Muscle layer of colon (tissue), 2 donors: Measurements from ENCODE around the gene RORB.

Source experiments
- H3K27ac ChIP-seq: one replicate; pipeline ENCODE4 v1.7.0; 2013; ENCODE audit warnings: low read depth, mild to moderate bottlenecking, low read length, moderate library complexity
- H3K27me3 ChIP-seq, 2 donors: one replicate each; pipeline ENCODE4 v1.7.0; 2013; ENCODE audit warnings: low read length in 2 of 2, mild to moderate bottlenecking in 2 of 2; ENCODE audit not compliant: insufficient read depth in 2 of 2, control insufficient read depth in 1 of 2
- H3K36me3 ChIP-seq: one replicate; pipeline ENCODE4 v1.7.0; 2013; ENCODE audit warnings: mild to moderate bottlenecking, low read length; ENCODE audit not compliant: insufficient read depth
- H3K4me1 ChIP-seq: one replicate; pipeline ENCODE4 v1.7.0; 2013; ENCODE audit warnings: mild to moderate bottlenecking, low read length; ENCODE audit not compliant: insufficient read depth
- H3K4me3 ChIP-seq, 2 donors: one replicate each; pipeline ENCODE4 v1.7.0; 2013; ENCODE audit warnings: low read length in 2 of 2, low read depth in 1 of 2, mild to moderate bottlenecking in 1 of 2, moderate library complexity in 1 of 2
- H3K9ac ChIP-seq: one replicate; pipeline ENCODE4 v1.7.0; 2013; ENCODE audit warnings: low read length
- H3K9me3 ChIP-seq: one replicate; pipeline ENCODE4 v1.7.0; 2013; ENCODE audit warnings: mild to moderate bottlenecking, low read length
- donor health status: abdominal sarcoma.
- donor health status: Adenocarcinoma of cecum.

The RORB gene

DNA sequence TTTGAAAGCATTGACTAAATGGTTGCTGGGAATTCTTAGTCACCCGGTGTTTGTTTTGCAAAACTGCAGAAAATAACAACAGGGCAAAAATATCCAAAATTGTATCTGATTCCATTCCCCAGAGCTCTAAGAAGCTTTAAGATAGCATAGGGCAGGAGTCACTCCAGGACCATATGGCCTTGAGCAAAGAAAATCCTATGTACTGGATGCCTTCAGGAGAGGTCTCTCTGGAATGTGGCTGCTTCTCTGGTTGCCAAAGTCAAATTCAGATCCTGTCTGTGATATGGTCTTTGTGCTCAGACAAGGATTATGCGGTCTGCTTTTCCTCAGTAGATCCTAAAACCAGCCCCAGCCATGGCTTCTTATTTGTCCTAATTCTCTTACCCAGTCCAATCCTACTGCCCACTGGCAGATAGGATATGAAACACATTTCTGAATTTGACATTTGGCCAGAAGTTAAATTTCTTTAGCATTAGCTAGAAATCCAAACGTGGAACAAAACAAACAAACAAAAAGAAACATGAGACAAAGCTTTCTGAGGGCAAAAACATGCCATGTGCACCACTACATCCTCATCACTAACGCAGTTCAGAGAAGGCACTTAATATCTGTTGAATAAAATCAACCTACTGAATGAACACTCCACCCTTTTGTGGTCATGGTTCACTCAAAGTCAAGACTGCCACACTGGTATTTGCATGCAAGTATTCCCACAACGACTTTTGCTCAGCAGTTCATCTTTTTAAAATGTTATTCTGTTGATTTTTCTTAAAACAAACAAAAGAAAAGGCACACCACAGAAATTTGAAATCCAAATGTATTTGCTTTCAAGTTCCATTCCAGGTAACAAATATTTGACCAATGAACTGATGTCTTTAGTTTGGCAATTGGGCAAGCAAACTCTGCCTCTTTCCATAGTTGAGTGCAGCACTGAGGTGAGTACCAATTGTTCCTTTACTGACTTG is 224.8 kb downstream of the RORB start:
- Histone ChIP-seq H3K27me3 (no peaks in the 10 kb centered on the region), H3K4me1 (no peaks in the 10 kb centered on the region), H3K36me3 (no peaks in the 10 kb centered on the region), H3K9ac (no peak overlapping the region), H3K4me3 (no peak overlapping the region), H3K27ac (no peak overlapping the region), H3K9me3 (no peaks in the 10 kb centered on the region)

- Histone ChIP-seq H3K27ac (no peak overlapping the region), H3K9me3 (no peaks in the 10 kb centered on the region), H3K9ac (no peak overlapping the region), H3K4me3 (no peak overlapping the region), H3K36me3 (no peaks in the 10 kb centered on the region), H3K4me1 (no peaks in the 10 kb centered on the region), H3K27me3 (no peaks in the 10 kb centered on the region)
These were observed 227.2 kb downstream of the RORB start for GRCh38 chr9:74724317-74724716.

- no peak overlapping the region for H3K4me3 ChIP-seq
- no peak overlapping the region for H3K9ac ChIP-seq
- no peaks in the 10 kb centered on the region for H3K27me3 ChIP-seq
- no peaks in the 10 kb centered on the region for H3K36me3 ChIP-seq
- no peak overlapping the region for H3K27ac ChIP-seq
- no peaks in the 10 kb centered on the region for H3K4me1 ChIP-seq
- no peaks in the 10 kb centered on the region for H3K9me3 ChIP-seq
These were observed 229.4 kb downstream of the RORB start for GRCh38 chr9:74726581-74726980.

DNA sequence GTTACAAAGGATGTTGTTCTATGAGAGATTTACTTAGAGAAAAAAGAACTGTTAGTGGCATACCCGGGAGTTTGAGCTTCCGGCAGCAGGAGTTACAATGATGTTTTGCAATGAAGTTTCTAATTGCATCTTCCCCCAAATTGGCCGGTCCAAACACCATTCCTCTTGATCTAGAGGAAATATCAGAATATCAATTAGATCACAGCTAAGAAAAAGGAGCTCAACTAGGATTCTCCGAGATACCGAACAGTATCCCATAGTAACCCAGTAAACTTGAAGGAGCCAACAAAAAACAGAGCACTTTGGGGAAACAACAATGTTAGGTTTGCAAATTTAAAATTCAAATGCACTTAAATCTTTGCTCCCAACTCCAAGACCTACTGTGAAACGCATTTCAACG is 231.0 kb downstream of the RORB start:
- H3K9me3 ChIP-seq: no peaks in the 10 kb centered on the region
- H3K4me3 ChIP-seq: no peak overlapping the region
- no peak overlapping the region for H3K27ac ChIP-seq
- H3K4me1 ChIP-seq: no peaks in the 10 kb centered on the region
- no peaks in the 10 kb centered on the region for H3K36me3 ChIP-seq
- H3K9ac ChIP-seq: no peak overlapping the region
- no peaks in the 10 kb centered on the region for H3K27me3 ChIP-seq

- no peak overlapping the region for H3K9ac ChIP-seq
These were observed 232.1 kb downstream of the RORB start for GRCh38 chr9:74729136-74729695.

GRCh38 chr9:74735761-74736160 is 238.6 kb downstream of the RORB start:
- H3K36me3 ChIP-seq: no peaks in the 10 kb centered on the region
- H3K9me3 ChIP-seq: no peaks in the 10 kb centered on the region
- H3K9ac ChIP-seq: no peak overlapping the region
- H3K4me3 ChIP-seq: no peak overlapping the region
- no peaks in the 10 kb centered on the region for H3K4me1 ChIP-seq
- H3K27me3 ChIP-seq: no peaks in the 10 kb centered on the region
- H3K27ac ChIP-seq: no peak overlapping the region

More at GRCh38 chr9:74729136-74729695, 232.1 kb downstream of the RORB start:
- no peaks in the 10 kb centered on the region for H3K4me1 ChIP-seq
- no peak overlapping the region for H3K4me3 ChIP-seq
- no peak overlapping the region for H3K27ac ChIP-seq
- H3K36me3 ChIP-seq: no peaks in the 10 kb centered on the region
- H3K27me3 ChIP-seq: no peaks in the 10 kb centered on the region
- no peaks in the 10 kb centered on the region for H3K9me3 ChIP-seq

DNA sequence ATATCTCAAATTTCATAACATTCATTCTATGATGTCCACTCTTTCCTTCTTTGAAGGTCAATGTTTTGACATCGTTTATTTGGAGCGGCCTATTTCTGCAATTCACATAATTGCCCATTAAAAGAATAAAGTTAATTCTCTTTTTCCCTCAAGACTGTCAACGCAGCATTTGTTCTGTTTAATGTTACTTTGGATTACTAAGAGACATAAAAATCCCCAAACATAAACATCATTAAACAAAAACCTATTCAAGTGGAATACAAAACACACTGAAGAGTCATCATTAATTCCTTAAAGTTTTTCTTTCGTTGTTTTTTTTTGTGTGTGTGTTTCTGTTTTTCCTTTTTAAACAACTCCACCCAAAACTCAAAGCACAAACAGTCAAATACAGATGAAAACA is 239.5 kb downstream of the RORB start:
- H3K27me3 ChIP-seq: no peaks in the 10 kb centered on the region
- no peak overlapping the region for H3K4me3 ChIP-seq
- no peaks in the 10 kb centered on the region for H3K9me3 ChIP-seq
- no peak overlapping the region for H3K9ac ChIP-seq
- H3K36me3 ChIP-seq: no peaks in the 10 kb centered on the region
- H3K27ac ChIP-seq: no peak overlapping the region
- H3K4me1 ChIP-seq: no peaks in the 10 kb centered on the region

GRCh38 chr9:74742191-74742790 is 245.2 kb downstream of the RORB start:
- Histone ChIP-seq H3K27ac (no peak overlapping the region), H3K4me3 (no peak overlapping the region), H3K9ac (no peak overlapping the region), H3K4me1 (no peaks in the 10 kb centered on the region), H3K9me3 (no peaks in the 10 kb centered on the region), H3K36me3 (no peaks in the 10 kb centered on the region), H3K27me3 (no peaks in the 10 kb centered on the region)
